Pancreas (tissue), 10 donors: ENCODE data around the gene SCN9A. TPM values are rescaled to one million over a fixed set of nuclear protein-coding genes. Genes with fewer than 3 reads are reported as not detected.

ENCODE experiments used
- ATAC-seq, 4 donors: fragments of 200-7000 bp; cut with Tn5 transposase; one replicate each; pipeline versions ENCODE4 v1.8.0 to v1.9.1; 2020; ENCODE audit warnings: mild to moderate bottlenecking in 4 of 4, moderate library complexity in 4 of 4
- DNase-seq, 6 donors: peaks; one replicate each; pipeline ENCODE4 v3.0.0-alpha.2; 2020
- FAIRE-seq: peaks from 2 replicates; lab custom pipeline; 2012; peaks lifted over from hg19 to GRCh38; lab: Jason Lieb, UNC
- H3K27ac ChIP-seq, 4 donors: fragments of 200-600 bp; sonication (generic); 1 replicate in 3 of 4; 2 replicates in 1 of 4; pipeline versions ENCODE4 v1.5.0 to v1.8.0; 2020
- H3K27me3 ChIP-seq, 4 donors: fragments of 200-600 bp; one replicate each; pipeline ENCODE4 v1.8.0; 2021
- H3K36me3 ChIP-seq, 3 donors: fragments of 200-600 bp; sonication (generic) in 1 of 3; one replicate each; pipeline versions ENCODE4 v1.5.0 to v1.8.0; 2020 to 2021
- H3K4me1 ChIP-seq, 3 donors: fragments of 200-600 bp; one replicate each; pipeline ENCODE4 v1.8.0; 2021
- H3K4me3 ChIP-seq, 4 donors: fragments of 200-600 bp; sonication (generic) in 2 of 4; one replicate each; pipeline versions ENCODE4 v1.5.0 to v1.8.0; 2020 to 2021
- H3K9me3 ChIP-seq, 4 donors: fragments of 200-600 bp; one replicate each; pipeline ENCODE4 v1.8.0; 2021
- CTCF ChIP-seq, 4 donors: fragments of 200-600 bp; sonication (generic) in 3 of 4; IDR thresholded peaks; one replicate each; pipeline versions ENCODE4 v1.5.0 to v1.8.0; 2021; ENCODE audit warnings: antibody characterized with exemption in 4 of 4
- WGBS, 2 donors: extraction: QIAGEN DNeasy Blood & Tissue Kit; methylation state at CpG; one replicate each; pipeline ENCODE4 v1.1.7; 2013; 5-methylcytosine and 5-hydroxymethylcytosine counted together
- intact Hi-C, 3 donors: fragments of 100-400 bp; cut with DNase I; formaldehyde crosslinking; loops; one replicate each; pipeline versions ENCODE4 v1.11.1 to v1.14.2; 2022
- polyA plus RNA-seq, 2 donors: library from polyadenylated mRNA; stranded (reverse); fragments of 200-250 nt; gene quantifications; one replicate each; pipeline ENCODE4 v1.2.3, GENCODE V29; 2013
- total RNA-seq, 6 donors: library from RNA; stranded (reverse); fragmentation: NEBNext Ultra II Directional in 4 of 6; extraction: Animal tissue kit (Norgen Biotek cat#: 25700) in 4 of 6; gene quantifications; one replicate each; pipeline versions ENCODE4 v1.2.1 to v1.2.4, GENCODE V29; 2021 to 2023
- donor health status: healthy with polysubstance abuse.
- donor health status: DM: no; HTN: no; CAD: no; lungs with moderate emphysema.
- donor health status: DM: no; HTN: no; CAD: no.
- donor health status: control.
- donor health status: control.
- donor health status: Bipolar disorder and iron deficiency.
- donor health status: DM: yes; HTN: yes; CAD: no.
- donor health status: DM: no; HTN: no; CAD: no.
- donor health status: DM: no; HTN: no; CAD: no.
- donor health status: DM: yes; HTN: yes; CAD: no.

SCN9A gene
- total and polyA plus RNA-seq, 8 donors = 1.6 to 20.5 (median 3.1) TPM

GRCh38 chr2:166184789-166185188 lies 191.0 kb downstream of the SCN9A start:
- ATAC-seq = no peak
- FAIRE-seq = no peak
- DNase-seq = no peak
- peaks cover 0 to 7% (median 0%) of the 10 kb centered on the region in 3 donors for H3K4me1 ChIP-seq
- 81 to 84% methylated on average over 3 of the region's 3 CpGs for WGBS, 2 donors
- TF ChIP-seq CTCF (IDR thresholded peaks at IDR 0.05) = no peak
- no peak overlapping the region for H3K4me3 ChIP-seq
- no peaks in the 10 kb centered on the region for H3K27me3 ChIP-seq
- no peak overlapping the region for H3K27ac ChIP-seq
- intact Hi-C loops = loop anchor here in 1 of 3 donors (10.0 kb wide), 1 partner anchor 130 kb away; no protein-coding TSS in a partner anchor
- no peaks in the 10 kb centered on the region for H3K36me3 ChIP-seq
- no peaks in the 10 kb centered on the region for H3K9me3 ChIP-seq

GRCh38 chr2:166181813-166182154 lies 194.0 kb downstream of the SCN9A start:
- Histone ChIP-seq H3K4me3 (no peak overlapping the region), H3K27me3 (no peaks in the 10 kb centered on the region), H3K4me1 (no peaks in the 10 kb centered on the region), H3K27ac (no peak overlapping the region), H3K36me3 (no peaks in the 10 kb centered on the region), H3K9me3 (no peaks in the 10 kb centered on the region)
- ATAC-seq (no peak), DNase-seq (no peak), FAIRE-seq (peak; percentile 13)
- 10 to 34% methylated on average over 3 of the region's 3 CpGs for WGBS, 2 donors
- TF ChIP-seq CTCF (IDR thresholded peaks at IDR 0.05) = peak in 1 of 4 donors; percentile 2
- intact Hi-C loops = loop anchor here in 1 of 3 donors (10.0 kb wide), 1 partner anchor 127 kb away; no protein-coding TSS in a partner anchor

DNA sequence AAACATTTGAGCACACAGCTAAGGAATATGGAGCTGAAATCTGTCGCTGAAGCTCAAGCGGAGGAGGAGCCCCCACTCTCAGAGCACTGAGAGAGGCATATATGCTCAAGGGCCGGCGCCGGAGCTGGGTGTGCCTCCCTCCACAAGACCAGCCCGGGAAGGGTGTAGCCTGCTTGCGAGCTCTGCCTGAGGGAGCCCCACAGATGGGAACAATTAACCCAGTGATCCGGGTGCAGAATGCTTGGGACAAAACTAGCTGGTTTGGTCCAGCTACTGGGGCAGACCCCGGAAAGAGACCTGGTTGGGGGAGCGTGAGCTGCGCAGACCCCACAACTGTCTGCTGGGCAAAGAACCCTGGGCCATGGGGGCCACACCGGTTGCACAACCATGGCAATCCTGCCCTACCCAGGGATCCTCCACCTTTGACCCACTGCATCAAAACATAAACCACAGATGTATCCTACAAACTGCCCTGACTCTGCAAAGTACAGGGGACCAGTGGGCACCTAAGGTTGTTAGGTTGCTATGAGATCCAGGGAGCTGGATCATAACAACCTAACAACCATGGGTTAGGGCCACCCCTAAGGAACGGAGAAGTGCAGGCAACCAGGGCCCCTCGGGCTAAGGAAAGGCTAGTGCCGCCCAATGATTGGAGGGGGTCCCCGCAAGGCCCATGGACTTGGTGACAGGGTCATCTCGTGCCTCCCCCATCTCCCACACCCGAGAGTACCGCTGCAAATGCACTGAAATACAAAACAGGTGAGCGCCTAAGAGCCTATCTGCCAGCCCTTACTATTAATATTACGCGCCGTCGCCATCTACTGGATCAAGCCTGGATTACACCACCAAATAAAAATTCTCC lies 194.6 kb downstream of the SCN9A start:
- no peaks in the 10 kb centered on the region for H3K4me1 ChIP-seq
- peak in 3 of 4 donors; percentile 22 to 44 (median 41) for TF ChIP-seq CTCF (IDR thresholded peaks at IDR 0.05)
- H3K9me3 ChIP-seq = no peaks in the 10 kb centered on the region
- H3K27me3 ChIP-seq = no peaks in the 10 kb centered on the region
- no peaks in the 10 kb centered on the region for H3K36me3 ChIP-seq
- ATAC-seq = peak; percentile 96 to 100 (median 97)
- no peak overlapping the region for H3K27ac ChIP-seq
- intact Hi-C loops = loop anchor here in 1 of 3 donors (10.0 kb wide), 1 partner anchor 126 kb away; no protein-coding TSS in a partner anchor
- FAIRE-seq = no peak
- DNase-seq = peak; percentile 39 to 81 (median 55)
- 41 to 52% methylated on average over 24 of the region's 24 CpGs for WGBS, 2 donors
- no peak overlapping the region for H3K4me3 ChIP-seq

- DNase-seq = no peak
- Histone ChIP-seq H3K9me3 (no peaks in the 10 kb centered on the region), H3K27me3 (no peaks in the 10 kb centered on the region), H3K36me3 (no peaks in the 10 kb centered on the region), H3K4me1 (no peaks in the 10 kb centered on the region), H3K4me3 (no peak overlapping the region), H3K27ac (no peak overlapping the region)
- FAIRE-seq = peak; percentile 45
- TF ChIP-seq CTCF (IDR thresholded peaks at IDR 0.05) = no peak
- 47 to 56% methylated on average over 3 of the region's 3 CpGs for WGBS, 2 donors
- no peak for ATAC-seq
- intact Hi-C loops = no loop called here
Observed at GRCh38 chr2:166179201-166179600, 196.5 kb downstream of the SCN9A start.

GRCh38 chr2:166173263-166173662 lies 202.5 kb downstream of the SCN9A start:
- no peak for FAIRE-seq
- no peaks in the 10 kb centered on the region for H3K36me3 ChIP-seq
- 86 to 98% methylated on average over 2 of the region's 2 CpGs for WGBS, 2 donors

More at GRCh38 chr2:166173263-166173662, 202.5 kb downstream of the SCN9A start:
- no peak for DNase-seq
- intact Hi-C loops = no loop called here
- no peaks in the 10 kb centered on the region for H3K9me3 ChIP-seq
- H3K4me3 ChIP-seq = no peak overlapping the region
- H3K4me1 ChIP-seq = no peaks in the 10 kb centered on the region
- no peaks in the 10 kb centered on the region for H3K27me3 ChIP-seq
- ATAC-seq = no peak
- no peak for TF ChIP-seq CTCF (IDR thresholded peaks at IDR 0.05)
- H3K27ac ChIP-seq = no peak overlapping the region
